OCI-LY1 (cell line): Measurements from ENCODE around the gene SLC4A5.

ENCODE experiments used
- EZH2 ChIP-seq: fragments of 200-600 bp; sonication (generic), shearing (Covaris generic); IDR thresholded peaks from 2 replicates; pipeline ENCODE4 v1.8.0; 2017; ENCODE audit warnings: borderline replicate concordance, mixed run types, mild to moderate bottlenecking, antibody characterized with exemption, low read length, moderate library complexity, mixed read lengths
- TF ChIP-seq, protein P1 (sequence below): fragments of 200-600 bp; sonication (generic), shearing (Covaris generic); IDR thresholded peaks from 2 replicates; pipeline ENCODE4 v1.5.1; 2017; ENCODE audit warnings: mild to moderate bottlenecking, antibody characterized with exemption, low read length, moderate library complexity, mixed read lengths

DNA sequence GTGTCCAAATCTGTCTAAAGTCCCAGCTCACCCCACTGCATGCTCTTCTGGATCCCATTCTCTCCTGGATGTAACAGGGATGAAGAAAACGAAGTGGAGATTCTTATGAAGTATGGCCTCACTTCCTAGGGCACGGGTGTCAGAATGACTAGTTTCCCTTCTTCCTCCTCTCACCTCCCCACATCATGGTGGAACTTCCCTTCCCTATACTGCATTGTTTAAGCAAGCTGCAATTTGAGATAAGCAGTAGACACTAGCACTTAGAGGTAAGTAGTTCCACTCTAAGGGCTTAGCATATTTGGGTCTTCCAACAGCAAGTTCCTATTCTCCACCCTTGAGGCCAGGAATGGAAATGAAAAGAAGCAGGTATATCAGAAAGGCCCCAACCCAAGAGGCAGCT is 29.7 kb downstream of the SLC4A5 start:
- TF ChIP-seq, protein P1, sequence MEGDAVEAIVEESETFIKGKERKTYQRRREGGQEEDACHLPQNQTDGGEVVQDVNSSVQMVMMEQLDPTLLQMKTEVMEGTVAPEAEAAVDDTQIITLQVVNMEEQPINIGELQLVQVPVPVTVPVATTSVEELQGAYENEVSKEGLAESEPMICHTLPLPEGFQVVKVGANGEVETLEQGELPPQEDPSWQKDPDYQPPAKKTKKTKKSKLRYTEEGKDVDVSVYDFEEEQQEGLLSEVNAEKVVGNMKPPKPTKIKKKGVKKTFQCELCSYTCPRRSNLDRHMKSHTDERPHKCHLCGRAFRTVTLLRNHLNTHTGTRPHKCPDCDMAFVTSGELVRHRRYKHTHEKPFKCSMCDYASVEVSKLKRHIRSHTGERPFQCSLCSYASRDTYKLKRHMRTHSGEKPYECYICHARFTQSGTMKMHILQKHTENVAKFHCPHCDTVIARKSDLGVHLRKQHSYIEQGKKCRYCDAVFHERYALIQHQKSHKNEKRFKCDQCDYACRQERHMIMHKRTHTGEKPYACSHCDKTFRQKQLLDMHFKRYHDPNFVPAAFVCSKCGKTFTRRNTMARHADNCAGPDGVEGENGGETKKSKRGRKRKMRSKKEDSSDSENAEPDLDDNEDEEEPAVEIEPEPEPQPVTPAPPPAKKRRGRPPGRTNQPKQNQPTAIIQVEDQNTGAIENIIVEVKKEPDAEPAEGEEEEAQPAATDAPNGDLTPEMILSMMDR = no peak
- TF ChIP-seq EZH2 = no peak
